GM19467 (cell line): ENCODE data around the gene CCDC88B.
A peak's percentile ranks its signal among the peaks of the same experiment; 100 is the strongest.

Experiments used
- ATAC-seq: cut with Tn5 transposase; IDR thresholded peaks from one replicate; pipeline ENCODE4 v1.9.1; 2021; ENCODE audit warnings: mild to moderate bottlenecking, moderate library complexity; ENCODE audit not compliant: unreplicated experiment

CCDC88B gene

GRCh38 chr11:64339754-64340408, at the start of gene CCDC88B:
Gene CCDC88B, plus strand, starts transcription at chr11:64340204. Its CDS starts 63 bp downstream, at chr11:64340267.
- ATAC-seq: peak; percentile 57

- no peak for ATAC-seq
Observed at GRCh38 chr11:64290352-64291261, 49.4 kb upstream of the CCDC88B start.

GRCh38 chr11:64291262-64291751, 48.7 kb upstream of the CCDC88B start, which contains the start of gene KCNK4:
Gene KCNK4, plus strand, starts transcription at chr11:64291302. Its CDS starts 1,717 bp downstream, at chr11:64293019.
- no peak for ATAC-seq

- no peak for ATAC-seq
Observed at GRCh38 chr11:64291752-64292459, 48.1 kb upstream of the CCDC88B start.

GRCh38 chr11:64292460-64293254, 47.3 kb upstream of the CCDC88B start:
- no peak for ATAC-seq

GRCh38 chr11:64294774-64295173, 45.2 kb upstream of the CCDC88B start:
- no peak for ATAC-seq

- ATAC-seq: no peak
Observed at GRCh38 chr11:64295760-64296159, 44.2 kb upstream of the CCDC88B start.

- ATAC-seq: no peak
Observed at GRCh38 chr11:64296236-64296635, 43.8 kb upstream of the CCDC88B start.

- ATAC-seq: no peak
Observed at GRCh38 chr11:64296830-64297698, 42.9 kb upstream of the CCDC88B start.

- no peak for ATAC-seq
Observed at GRCh38 chr11:64297699-64298358, 42.2 kb upstream of the CCDC88B start.

GRCh38 chr11:64298966-64299846, 40.8 kb upstream of the CCDC88B start:
- no peak for ATAC-seq

GRCh38 chr11:64299847-64300648, 40.0 kb upstream of the CCDC88B start, which contains the start of gene CATSPERZ:
Gene CATSPERZ, plus strand, starts transcription at chr11:64300358. Its CDS starts 53 bp downstream, at chr11:64300411.
- no peak for ATAC-seq

- ATAC-seq: no peak
Observed at GRCh38 chr11:64303109-64304031, 36.6 kb upstream of the CCDC88B start.

- ATAC-seq: no peak
Observed at GRCh38 chr11:64304032-64304315, 36.0 kb upstream of the CCDC88B start.

GRCh38 chr11:64304316-64305072, 35.5 kb upstream of the CCDC88B start:
- ATAC-seq: peak; percentile 32
